SK-N-SH (cell line): ENCODE data around the gene BRDT. TPM values are rescaled to one million over a fixed set of nuclear protein-coding genes. Genes with fewer than 3 reads are reported as not detected.

Source experiments
- CTCF ChIA-PET: fragments of 300-600, 350-600 bp; formaldehyde crosslinking; extraction: SDS; loops from one replicate; lab custom pipeline; 2021; lab: Yijun Ruan, JAX
- POLR2A ChIA-PET: fragments of 350-600 bp; sonication (Branson Sonifier 250); formaldehyde crosslinking; extraction: SDS; loops from one replicate; lab custom pipeline; 2020; ENCODE audit warnings: antibody characterized with exemption, inconsistent platforms; lab: Yijun Ruan, JAX
- DNase-seq: peaks from one replicate; pipeline ENCODE4 v3.0.0; 2012
- H2AFZ ChIP-seq: fragments of 200-600 bp; sonication (generic); 2 replicates; pipeline ENCODE4 v1.8.1; 2016; ENCODE audit warnings: antibody characterized with exemption, mild to moderate bottlenecking, low read depth
- H3F3A ChIP-seq: fragments of 200-600 bp; sonication (generic); replicated peaks from 2 replicates; pipeline ENCODE3; 2016; ENCODE audit warnings: antibody characterized with exemption, mild to moderate bottlenecking; ENCODE audit not compliant: insufficient read depth
- H3K27ac ChIP-seq, 2 experiments: fragments of 200-500 bp in 1 of 2; fragments of 200-600 bp in 1 of 2; sonication (Bioruptor generic) in 1 of 2; sonication (generic), shearing (Covaris generic) in 1 of 2; 2 replicates each; pipeline versions ENCODE4 v1.5.1 to v1.6.1; 2014 to 2016; ENCODE audit warnings: low read depth in 2 of 2, inconsistent platforms in 1 of 2, low read length in 1 of 2, mild to moderate bottlenecking in 1 of 2, mixed read lengths in 1 of 2
- H3K27me3 ChIP-seq: fragments of 200-600 bp; sonication (generic), shearing (Covaris generic); 2 replicates; pipeline ENCODE4 v1.6.1; 2016; ENCODE audit warnings: mixed run types; ENCODE audit not compliant: insufficient read depth
- H3K36me3 ChIP-seq, 2 experiments: fragments of 200-500 bp in 1 of 2; fragments of 200-600 bp in 1 of 2; sonication (Bioruptor generic) in 1 of 2; sonication (generic) in 1 of 2; replicated peaks in 1 of 2; 2 replicates each; pipeline versions ENCODE3 to v1.5.1; 2014 to 2016; ENCODE audit warnings: low read length in 1 of 2, mild to moderate bottlenecking in 1 of 2; ENCODE audit not compliant: insufficient read depth in 2 of 2, control insufficient read depth in 1 of 2
- H3K4me1 ChIP-seq, 2 experiments: fragments of 200-500 bp in 1 of 2; fragments of 200-600 bp in 1 of 2; sonication (Bioruptor generic) in 1 of 2; sonication (generic), shearing (Covaris generic) in 1 of 2; 2 replicates each; pipeline versions ENCODE4 v1.5.1 to v1.6.1; 2014 to 2016; ENCODE audit warnings: low read depth in 1 of 2, low read length in 1 of 2, mixed run types in 1 of 2; ENCODE audit not compliant: insufficient read depth in 2 of 2, control insufficient read depth in 1 of 2
- H3K4me2 ChIP-seq: fragments of 200-600 bp; sonication (generic), shearing (Covaris generic); 2 replicates; pipeline ENCODE4 v1.6.1; 2017; ENCODE audit warnings: mixed run types
- H3K4me3 ChIP-seq, 2 experiments: fragments of 200-500 bp in 1 of 2; fragments of 200-600 bp in 1 of 2; sonication (Bioruptor generic) in 1 of 2; sonication (generic), shearing (Covaris generic) in 1 of 2; 2 replicates each; pipeline versions ENCODE4 v1.5.1 to v1.8.1; 2014 to 2016; ENCODE audit warnings: low read depth in 2 of 2, inconsistent platforms in 1 of 2, low read length in 1 of 2, mild to moderate bottlenecking in 1 of 2, mixed read lengths in 1 of 2, moderate library complexity in 1 of 2
- H3K79me2 ChIP-seq: fragments of 200-600 bp; sonication (generic); 2 replicates; pipeline ENCODE4 v1.8.1; 2017; ENCODE audit warnings: mild to moderate bottlenecking; ENCODE audit not compliant: insufficient read depth
- H3K9ac ChIP-seq: fragments of 200-600 bp; sonication (generic); 2 replicates; pipeline ENCODE4 v1.6.1; 2017; ENCODE audit warnings: mixed run types
- H3K9me2 ChIP-seq: fragments of 200-600 bp; sonication (generic); 2 replicates; pipeline ENCODE4 v1.6.1; 2017; ENCODE audit warnings: mixed run types
- H3K9me3 ChIP-seq: fragments of 200-600 bp; sonication (generic); 2 replicates; pipeline ENCODE4 v1.6.1; 2017; ENCODE audit warnings: mixed run types, mild to moderate bottlenecking, moderate library complexity
- H4K20me1 ChIP-seq: fragments of 200-600 bp; sonication (generic); 2 replicates; pipeline ENCODE4 v1.6.1; 2017; ENCODE audit warnings: mild to moderate bottlenecking, mixed run types; ENCODE audit not compliant: insufficient read depth
- CHD2 ChIP-seq: fragments of 150-350 bp; IDR thresholded peaks from 2 replicates; pipeline ENCODE4 v1.6.1; 2018; ENCODE audit warnings: low read length; ENCODE audit not compliant: partially characterized antibody
- ELF1 ChIP-seq: IDR thresholded peaks from 2 replicates; pipeline ENCODE4 v1.4.0; 2012
- EZH2phosphoT487 ChIP-seq: fragments of 200-600 bp; sonication (generic); IDR thresholded peaks from 2 replicates; pipeline ENCODE4 v1.6.1; 2017; ENCODE audit warnings: low read depth, mixed run types, mild to moderate bottlenecking, antibody characterized with exemption, moderate library complexity, borderline replicate concordance
- FOSL2 ChIP-seq: IDR thresholded peaks from 2 replicates; pipeline ENCODE4 v1.4.0; 2012; ENCODE audit warnings: low read depth, mild to moderate bottlenecking, moderate library complexity, borderline replicate concordance
- FOXM1 ChIP-seq: IDR thresholded peaks from 2 replicates; pipeline ENCODE4 v1.4.0; 2012; ENCODE audit warnings: low read depth, mild to moderate bottlenecking
- JUND ChIP-seq: IDR thresholded peaks from 2 replicates; pipeline ENCODE4 v1.4.0; 2012
- MEF2A ChIP-seq: IDR thresholded peaks from 2 replicates; pipeline ENCODE4 v1.4.0; 2012; ENCODE audit warnings: low read depth, borderline replicate concordance
- NRF1 ChIP-seq: IDR thresholded peaks from 2 replicates; pipeline ENCODE4 v1.6.1; 2012; ENCODE audit warnings: low read depth, mild to moderate bottlenecking, low read length
- POLR2AphosphoS5 ChIP-seq: IDR thresholded peaks from 2 replicates; pipeline ENCODE4 v1.6.1; 2012; ENCODE audit warnings: low read depth, low read length
- RAD21 ChIP-seq: IDR thresholded peaks from 2 replicates; pipeline ENCODE4 v1.6.1; 2012; ENCODE audit warnings: mild to moderate bottlenecking, low read length
- SMC3 ChIP-seq: IDR thresholded peaks from 2 replicates; pipeline ENCODE4 v1.6.1; 2012; ENCODE audit warnings: low read depth, low read length, improper control_type of control experiment
- TAF1 ChIP-seq: IDR thresholded peaks from 2 replicates; pipeline ENCODE4 v1.6.1; 2012; ENCODE audit warnings: low read depth, mild to moderate bottlenecking, low read length, moderate library complexity, borderline replicate concordance
- TEAD4 ChIP-seq: IDR thresholded peaks from 2 replicates; pipeline ENCODE4 v1.4.0; 2012; ENCODE audit warnings: mild to moderate bottlenecking, borderline replicate concordance; ENCODE audit not compliant: insufficient read depth
- YY1 ChIP-seq: IDR thresholded peaks from 2 replicates; pipeline ENCODE4 v1.4.0; 2012; ENCODE audit warnings: low read depth, mild to moderate bottlenecking
- WGBS: methylation state at CpG from one replicate; pipeline ENCODE4 v1.1.6; 2017; ENCODE audit warnings: low lambda C conversion rate; 5-methylcytosine and 5-hydroxymethylcytosine counted together
- polyA plus RNA-seq, 3 experiments: library from polyadenylated mRNA; depleted of rRNA; stranded (reverse); fragments of >200 nt; gene quantifications; 2 replicates each; pipeline ENCODE4 v1.2.3, GENCODE V29; 2012
- TF ChIP-seq, protein P1 (sequence below): IDR thresholded peaks from 2 replicates; pipeline ENCODE4 v1.4.0; 2012; ENCODE audit warnings: low read depth, borderline replicate concordance
- TF ChIP-seq, protein P2 (sequence below): fragments of 200-600 bp; sonication (generic); IDR thresholded peaks from 2 replicates; pipeline ENCODE4 v1.6.1; 2017; ENCODE audit warnings: antibody characterized with exemption, mild to moderate bottlenecking, moderate library complexity
- TF ChIP-seq, protein P3 (sequence below): IDR thresholded peaks from 2 replicates; pipeline ENCODE4 v1.4.0; 2012; ENCODE audit warnings: low read depth, borderline replicate concordance

The BRDT gene
- polyA plus RNA-seq, 1 of the 3 experiments (the other 2 are of a cell fraction): not detected

DNA sequence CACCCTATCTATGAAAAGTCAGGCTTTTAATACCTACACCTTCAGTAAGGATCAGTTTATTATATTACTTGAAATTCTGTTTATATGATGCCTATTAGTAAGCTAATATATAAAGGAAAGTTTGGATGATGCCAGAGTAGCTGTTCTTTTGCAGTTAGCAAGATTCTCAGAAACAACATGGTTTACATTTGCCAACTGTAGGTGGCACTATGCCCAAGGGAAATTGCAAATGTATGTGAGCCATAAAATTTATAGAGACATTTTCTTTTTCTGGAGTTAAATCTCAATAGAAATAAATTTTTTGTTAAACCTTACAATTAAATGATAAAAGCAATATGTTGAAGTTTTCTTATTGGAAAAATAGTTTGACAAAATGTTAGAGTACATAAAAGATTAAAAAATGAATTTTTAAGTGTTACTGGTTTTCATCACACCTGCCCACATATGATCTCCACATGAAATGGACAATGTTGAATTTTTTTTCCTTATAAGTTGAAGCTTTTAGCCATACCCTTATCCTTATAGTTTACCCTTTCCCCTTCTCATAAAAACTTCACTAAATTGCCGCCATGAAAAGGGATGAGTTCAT lies 48.5 kb downstream of the BRDT start:
- H3K9me3 ChIP-seq: no peaks in the 10 kb centered on the region
- peak; percentile 43 for DNase-seq
- POLR2A ChIA-PET: interaction anchor here (0.8 kb wide), 1 partner anchor 13 kb away, joined by 3 read pairs; no protein-coding TSS in a partner anchor
- TF ChIP-seq RAD21: peak; percentile 88
- TF ChIP-seq JUND: no peak
- TF ChIP-seq ELF1: no peak
- TF ChIP-seq, protein P1, sequence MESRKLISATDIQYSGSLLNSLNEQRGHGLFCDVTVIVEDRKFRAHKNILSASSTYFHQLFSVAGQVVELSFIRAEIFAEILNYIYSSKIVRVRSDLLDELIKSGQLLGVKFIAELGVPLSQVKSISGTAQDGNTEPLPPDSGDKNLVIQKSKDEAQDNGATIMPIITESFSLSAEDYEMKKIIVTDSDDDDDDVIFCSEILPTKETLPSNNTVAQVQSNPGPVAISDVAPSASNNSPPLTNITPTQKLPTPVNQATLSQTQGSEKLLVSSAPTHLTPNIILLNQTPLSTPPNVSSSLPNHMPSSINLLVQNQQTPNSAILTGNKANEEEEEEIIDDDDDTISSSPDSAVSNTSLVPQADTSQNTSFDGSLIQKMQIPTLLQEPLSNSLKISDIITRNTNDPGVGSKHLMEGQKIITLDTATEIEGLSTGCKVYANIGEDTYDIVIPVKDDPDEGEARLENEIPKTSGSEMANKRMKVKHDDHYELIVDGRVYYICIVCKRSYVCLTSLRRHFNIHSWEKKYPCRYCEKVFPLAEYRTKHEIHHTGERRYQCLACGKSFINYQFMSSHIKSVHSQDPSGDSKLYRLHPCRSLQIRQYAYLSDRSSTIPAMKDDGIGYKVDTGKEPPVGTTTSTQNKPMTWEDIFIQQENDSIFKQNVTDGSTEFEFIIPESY: no peak
- no peak for TF ChIP-seq YY1
- no peak for TF ChIP-seq TEAD4
- no peak for TF ChIP-seq CHD2
- TF ChIP-seq EZH2phosphoT487: no peak
- TF ChIP-seq MEF2A: no peak
- TF ChIP-seq, protein P2, sequence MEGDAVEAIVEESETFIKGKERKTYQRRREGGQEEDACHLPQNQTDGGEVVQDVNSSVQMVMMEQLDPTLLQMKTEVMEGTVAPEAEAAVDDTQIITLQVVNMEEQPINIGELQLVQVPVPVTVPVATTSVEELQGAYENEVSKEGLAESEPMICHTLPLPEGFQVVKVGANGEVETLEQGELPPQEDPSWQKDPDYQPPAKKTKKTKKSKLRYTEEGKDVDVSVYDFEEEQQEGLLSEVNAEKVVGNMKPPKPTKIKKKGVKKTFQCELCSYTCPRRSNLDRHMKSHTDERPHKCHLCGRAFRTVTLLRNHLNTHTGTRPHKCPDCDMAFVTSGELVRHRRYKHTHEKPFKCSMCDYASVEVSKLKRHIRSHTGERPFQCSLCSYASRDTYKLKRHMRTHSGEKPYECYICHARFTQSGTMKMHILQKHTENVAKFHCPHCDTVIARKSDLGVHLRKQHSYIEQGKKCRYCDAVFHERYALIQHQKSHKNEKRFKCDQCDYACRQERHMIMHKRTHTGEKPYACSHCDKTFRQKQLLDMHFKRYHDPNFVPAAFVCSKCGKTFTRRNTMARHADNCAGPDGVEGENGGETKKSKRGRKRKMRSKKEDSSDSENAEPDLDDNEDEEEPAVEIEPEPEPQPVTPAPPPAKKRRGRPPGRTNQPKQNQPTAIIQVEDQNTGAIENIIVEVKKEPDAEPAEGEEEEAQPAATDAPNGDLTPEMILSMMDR: peak; percentile 78
- TF ChIP-seq, protein P3, sequence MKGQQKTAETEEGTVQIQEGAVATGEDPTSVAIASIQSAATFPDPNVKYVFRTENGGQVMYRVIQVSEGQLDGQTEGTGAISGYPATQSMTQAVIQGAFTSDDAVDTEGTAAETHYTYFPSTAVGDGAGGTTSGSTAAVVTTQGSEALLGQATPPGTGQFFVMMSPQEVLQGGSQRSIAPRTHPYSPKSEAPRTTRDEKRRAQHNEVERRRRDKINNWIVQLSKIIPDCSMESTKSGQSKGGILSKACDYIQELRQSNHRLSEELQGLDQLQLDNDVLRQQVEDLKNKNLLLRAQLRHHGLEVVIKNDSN: no peak
- no peak for TF ChIP-seq TAF1
- TF ChIP-seq POLR2AphosphoS5: no peak
- TF ChIP-seq FOXM1: no peak
- peak; percentile 67 for TF ChIP-seq SMC3
- no peak for TF ChIP-seq FOSL2
- TF ChIP-seq NRF1: no peak
- H3K36me3 ChIP-seq: no peaks in the 10 kb centered on the region
- no peaks in the 10 kb centered on the region for H4K20me1 ChIP-seq
- H2AFZ ChIP-seq: no peak overlapping the region
- H3K9ac ChIP-seq: no peak overlapping the region
- WGBS: 36% methylated on average over 1 of the region's 1 CpG
- H3K27me3 ChIP-seq: 0 out of 2 replicates have a peak, but pooled peaks cover 4% of the 10 kb centered on the region
- H3F3A ChIP-seq: no peaks in the 10 kb centered on the region
- H3K27ac ChIP-seq: no peak overlapping the region
- no peak overlapping the region for H3K4me2 ChIP-seq
- CTCF ChIA-PET: interaction anchor here (0.6 to 6.3 kb wide), 49 partner anchors 8 to 965 kb away, joined by 3 to 127 read pairs (median 4); partner anchors contain the start of genes GLMN and RPAP2
- no peaks in the 10 kb centered on the region for H3K79me2 ChIP-seq
- no peaks in the 10 kb centered on the region for H3K4me1 ChIP-seq
- no peaks in the 10 kb centered on the region for H3K9me2 ChIP-seq
- no peak overlapping the region for H3K4me3 ChIP-seq
